Panc1 (cell line): Measurements from ENCODE around the gene RRAS2. TPM values are rescaled to one million over a fixed set of nuclear protein-coding genes. Genes with fewer than 3 reads are reported as not detected.

Experiments used
- ATAC-seq: fragments of 200-7000 bp; cut with Tn5 transposase; 2 replicates; pipeline ENCODE4 v1.9.1; 2020; ENCODE audit warnings: mild to moderate bottlenecking, moderate library complexity
- BruUV-seq: library from RNA; stranded (reverse); fragments of 400-500 nt; replicated peaks from 2 replicates; lab custom pipeline; 2021; lab: Mats Ljungman, UMichigan
- CTCF ChIA-PET: fragments of 300-600 bp; sonication (Branson Sonifier 250); formaldehyde crosslinking; loops from one replicate; lab custom pipeline; 2022; ENCODE audit warnings: antibody characterized with exemption; lab: Charles Lee
- POLR2A ChIA-PET: fragments of 300-600 bp; sonication (Branson Sonifier 250); formaldehyde crosslinking; loops from one replicate; lab custom pipeline; 2022; ENCODE audit warnings: antibody characterized with exemption; lab: Charles Lee
- DNase-seq: peaks from one replicate; pipeline ENCODE4 v3.0.0-alpha.2; 2010; ENCODE audit warnings: low read depth, low spot score
- H3K27ac ChIP-seq: 2 replicates; pipeline ENCODE4 v1.5.1; 2011; ENCODE audit warnings: mild to moderate bottlenecking, low read length, inconsistent platforms
- H3K27me3 ChIP-seq: fragments of 200-500 bp; sonication (Bioruptor generic); 2 replicates; pipeline ENCODE4 v1.6.0; 2014; ENCODE audit warnings: low read length, inconsistent platforms; ENCODE audit not compliant: control insufficient read depth, insufficient read depth
- H3K36me3 ChIP-seq: fragments of 200-500 bp; sonication (Bioruptor generic); 2 replicates; pipeline ENCODE4 v1.5.1; 2014; ENCODE audit warnings: inconsistent platforms, mild to moderate bottlenecking, low read length, moderate library complexity; ENCODE audit not compliant: control insufficient read depth, insufficient read depth
- H3K4me1 ChIP-seq: 2 replicates; pipeline ENCODE4 v1.5.1; 2011; ENCODE audit warnings: inconsistent platforms, mild to moderate bottlenecking, low read length, moderate library complexity; ENCODE audit not compliant: control insufficient read depth, insufficient read depth
- H3K4me3 ChIP-seq, 2 experiments: 2 replicates each; pipeline ENCODE4 v1.5.1; 2011 to 2012; ENCODE audit warnings: low read depth in 2 of 2, low read length in 2 of 2, mild to moderate bottlenecking in 2 of 2, inconsistent platforms in 1 of 2, moderate library complexity in 1 of 2
- H3K9me3 ChIP-seq: fragments of 200-500 bp; sonication (Bioruptor generic); 2 replicates; pipeline ENCODE4 v1.5.1; 2014; ENCODE audit warnings: low read depth, mild to moderate bottlenecking, inconsistent platforms, low read length, moderate library complexity; ENCODE audit not compliant: control insufficient read depth, insufficient read depth
- POLR2AphosphoS5 ChIP-seq: IDR thresholded peaks from 2 replicates; pipeline ENCODE4 v1.6.1; 2012; ENCODE audit warnings: mild to moderate bottlenecking, low read depth, low read length, moderate library complexity
- SIN3A ChIP-seq: IDR thresholded peaks from 2 replicates; pipeline ENCODE4 v1.6.1; 2012; ENCODE audit warnings: low read depth, mild to moderate bottlenecking, low read length, moderate library complexity, borderline replicate concordance; ENCODE audit not compliant: insufficient read depth
- TCF7L2 ChIP-seq: IDR thresholded peaks from 2 replicates; pipeline ENCODE4 v1.6.1; 2011; ENCODE audit warnings: mild to moderate bottlenecking, low read depth, low read length, inconsistent platforms
- in situ Hi-C: cut with HindIII; loops from 2 replicates; pipeline ENCODE4 v1.10.0; 2016; ENCODE audit warnings: low sequenced_read_pairs, low pct_unique_long_range_greater_than_20kb
- intact Hi-C: fragments of 100-400 bp; cut with micrococcal nuclease; formaldehyde crosslinking; loops from one replicate; pipeline ENCODE4 v1.10.0; 2022; ENCODE audit not compliant: unreplicated experiment
- total RNA-seq: library from RNA; stranded (reverse); gene quantifications from one replicate; pipeline ENCODE4 v1.2.1, GENCODE V29; 2021; ENCODE audit not compliant: unreplicated experiment
- TF ChIP-seq, protein P1 (sequence below), 2 experiments: IDR thresholded peaks; 2 replicates each; pipeline ENCODE4 v1.6.1; 2011 to 2012; ENCODE audit warnings: low read depth in 2 of 2, control low read depth in 1 of 2, low read length in 1 of 2, mild to moderate bottlenecking in 1 of 2, moderate library complexity in 1 of 2; ENCODE audit not compliant: insufficient read depth in 1 of 2
- TF ChIP-seq, protein P2 (sequence below): fragments of 450-650 bp; IDR thresholded peaks from 2 replicates; pipeline ENCODE4 v1.5.1; 2017; ENCODE audit warnings: mild to moderate bottlenecking

RRAS2 gene
- total RNA-seq, 1 experiment from 2014 or later = 58.4 TPM

DNA sequence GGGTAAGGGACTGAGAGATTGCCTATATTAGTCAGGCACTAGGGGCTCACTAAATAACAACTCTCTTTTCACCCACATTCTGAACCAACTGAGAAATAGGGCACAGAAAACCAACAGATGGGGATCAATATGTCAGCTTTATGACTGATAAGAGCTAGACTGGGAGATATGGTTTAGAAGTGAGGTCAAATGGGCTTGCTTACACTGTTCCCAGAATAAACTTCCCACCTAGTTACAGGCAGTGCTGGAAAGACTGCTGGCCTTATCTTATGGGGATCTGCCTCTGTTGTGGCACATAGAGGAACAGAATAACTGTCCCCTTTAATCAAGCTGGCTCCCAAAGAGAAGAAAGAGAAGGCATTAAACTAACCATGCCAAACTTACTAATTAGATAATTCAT is 10.6 kb upstream of the RRAS2 start:
- H3K27me3 ChIP-seq = no peaks in the 10 kb centered on the region
- POLR2A ChIA-PET = no interaction called here
- CTCF ChIA-PET = no interaction called here
- H3K4me1 ChIP-seq = no peaks in the 10 kb centered on the region
- no peak overlapping the region for H3K4me3 ChIP-seq
- in situ Hi-C loops = no loop called here
- no peak for DNase-seq
- ATAC-seq = no peak
- TF ChIP-seq, protein P1, sequence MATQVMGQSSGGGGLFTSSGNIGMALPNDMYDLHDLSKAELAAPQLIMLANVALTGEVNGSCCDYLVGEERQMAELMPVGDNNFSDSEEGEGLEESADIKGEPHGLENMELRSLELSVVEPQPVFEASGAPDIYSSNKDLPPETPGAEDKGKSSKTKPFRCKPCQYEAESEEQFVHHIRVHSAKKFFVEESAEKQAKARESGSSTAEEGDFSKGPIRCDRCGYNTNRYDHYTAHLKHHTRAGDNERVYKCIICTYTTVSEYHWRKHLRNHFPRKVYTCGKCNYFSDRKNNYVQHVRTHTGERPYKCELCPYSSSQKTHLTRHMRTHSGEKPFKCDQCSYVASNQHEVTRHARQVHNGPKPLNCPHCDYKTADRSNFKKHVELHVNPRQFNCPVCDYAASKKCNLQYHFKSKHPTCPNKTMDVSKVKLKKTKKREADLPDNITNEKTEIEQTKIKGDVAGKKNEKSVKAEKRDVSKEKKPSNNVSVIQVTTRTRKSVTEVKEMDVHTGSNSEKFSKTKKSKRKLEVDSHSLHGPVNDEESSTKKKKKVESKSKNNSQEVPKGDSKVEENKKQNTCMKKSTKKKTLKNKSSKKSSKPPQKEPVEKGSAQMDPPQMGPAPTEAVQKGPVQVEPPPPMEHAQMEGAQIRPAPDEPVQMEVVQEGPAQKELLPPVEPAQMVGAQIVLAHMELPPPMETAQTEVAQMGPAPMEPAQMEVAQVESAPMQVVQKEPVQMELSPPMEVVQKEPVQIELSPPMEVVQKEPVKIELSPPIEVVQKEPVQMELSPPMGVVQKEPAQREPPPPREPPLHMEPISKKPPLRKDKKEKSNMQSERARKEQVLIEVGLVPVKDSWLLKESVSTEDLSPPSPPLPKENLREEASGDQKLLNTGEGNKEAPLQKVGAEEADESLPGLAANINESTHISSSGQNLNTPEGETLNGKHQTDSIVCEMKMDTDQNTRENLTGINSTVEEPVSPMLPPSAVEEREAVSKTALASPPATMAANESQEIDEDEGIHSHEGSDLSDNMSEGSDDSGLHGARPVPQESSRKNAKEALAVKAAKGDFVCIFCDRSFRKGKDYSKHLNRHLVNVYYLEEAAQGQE (IDR thresholded peaks at IDR 0.05; ENCODE audit: insufficient read depth in 1 of 2, low read depth in 2 of 2, low read length in 1 of 2) = no peak
- TF ChIP-seq SIN3A = no peak
- no peak for TF ChIP-seq TCF7L2
- no peak for TF ChIP-seq POLR2AphosphoS5
- TF ChIP-seq, protein P2, sequence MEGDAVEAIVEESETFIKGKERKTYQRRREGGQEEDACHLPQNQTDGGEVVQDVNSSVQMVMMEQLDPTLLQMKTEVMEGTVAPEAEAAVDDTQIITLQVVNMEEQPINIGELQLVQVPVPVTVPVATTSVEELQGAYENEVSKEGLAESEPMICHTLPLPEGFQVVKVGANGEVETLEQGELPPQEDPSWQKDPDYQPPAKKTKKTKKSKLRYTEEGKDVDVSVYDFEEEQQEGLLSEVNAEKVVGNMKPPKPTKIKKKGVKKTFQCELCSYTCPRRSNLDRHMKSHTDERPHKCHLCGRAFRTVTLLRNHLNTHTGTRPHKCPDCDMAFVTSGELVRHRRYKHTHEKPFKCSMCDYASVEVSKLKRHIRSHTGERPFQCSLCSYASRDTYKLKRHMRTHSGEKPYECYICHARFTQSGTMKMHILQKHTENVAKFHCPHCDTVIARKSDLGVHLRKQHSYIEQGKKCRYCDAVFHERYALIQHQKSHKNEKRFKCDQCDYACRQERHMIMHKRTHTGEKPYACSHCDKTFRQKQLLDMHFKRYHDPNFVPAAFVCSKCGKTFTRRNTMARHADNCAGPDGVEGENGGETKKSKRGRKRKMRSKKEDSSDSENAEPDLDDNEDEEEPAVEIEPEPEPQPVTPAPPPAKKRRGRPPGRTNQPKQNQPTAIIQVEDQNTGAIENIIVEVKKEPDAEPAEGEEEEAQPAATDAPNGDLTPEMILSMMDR = no peak
- no peaks in the 10 kb centered on the region for H3K36me3 ChIP-seq
- no TSS peak for BruUV-seq
- H3K27ac ChIP-seq = no peak overlapping the region
- intact Hi-C loops = no loop called here
- no peaks in the 10 kb centered on the region for H3K9me3 ChIP-seq

DNA sequence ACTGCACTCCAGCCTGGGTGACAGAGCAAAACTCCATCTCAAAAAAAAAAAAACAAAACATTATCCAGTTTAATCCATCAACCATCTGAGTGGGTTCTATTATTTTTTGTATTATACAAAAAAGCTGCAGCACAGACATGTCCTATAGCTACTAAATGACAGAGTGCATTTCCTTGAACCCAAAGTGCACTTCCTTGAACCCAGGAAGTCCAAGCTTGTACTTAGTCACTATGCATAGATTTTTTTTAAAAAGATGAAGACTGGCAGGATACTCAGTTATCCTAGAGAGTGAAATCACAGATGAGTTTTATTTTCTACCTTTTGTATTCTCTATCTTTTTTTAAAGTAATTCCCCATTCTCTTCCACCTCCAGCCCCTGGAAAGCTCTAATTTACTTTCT is 8.0 kb upstream of the RRAS2 start:
- no peak for DNase-seq
- BruUV-seq = no TSS peak
- intact Hi-C loops = no loop called here
- ATAC-seq = no peak
- in situ Hi-C loops = no loop called here
- Histone ChIP-seq H3K36me3 (no peaks in the 10 kb centered on the region), H3K4me1 (no peaks in the 10 kb centered on the region), H3K27ac (no peak overlapping the region), H3K4me3 (no peak overlapping the region), H3K9me3 (no peaks in the 10 kb centered on the region), H3K27me3 (no peaks in the 10 kb centered on the region)
- CTCF ChIA-PET = no interaction called here
- POLR2A ChIA-PET = interaction anchor here (0.7 to 1.0 kb wide), 2 partner anchors 10 to 25 kb away, joined by 4 to 7 read pairs; no protein-coding TSS in a partner anchor
- TF ChIP-seq TCF7L2 = no peak
- no peak for TF ChIP-seq SIN3A
- TF ChIP-seq, protein P2 = no peak
- TF ChIP-seq POLR2AphosphoS5 = no peak
- TF ChIP-seq, protein P1 (IDR thresholded peaks at IDR 0.05; ENCODE audit: insufficient read depth in 1 of 2, low read depth in 2 of 2, low read length in 1 of 2) = no peak
